Neural progenitor cell (in vitro differentiated cells): ENCODE results near the gene CD37. TPM values are rescaled to one million over a fixed set of nuclear protein-coding genes. Genes with fewer than 3 reads are reported as not detected.

Source experiments
- DNase-seq: peaks from one replicate; pipeline ENCODE4 v3.0.0-alpha.2; 2016; ENCODE audit warnings: low spot score
- H2AFZ ChIP-seq: fragments of 200-600 bp; sonication (generic); replicated peaks from 2 replicates; pipeline ENCODE4 v1.6.1; 2016; ENCODE audit warnings: antibody characterized with exemption
- H3F3A ChIP-seq: fragments of 200-600 bp; sonication (generic); 2 replicates; pipeline ENCODE4 v1.6.1; 2016; ENCODE audit warnings: antibody characterized with exemption, low read depth
- H3K27ac ChIP-seq: fragments of 200-600 bp; sonication (generic); 2 replicates; pipeline ENCODE4 v1.5.1; 2016; ENCODE audit warnings: mild to moderate bottlenecking
- H3K27me3 ChIP-seq: fragments of 200-600 bp; sonication (generic); 2 replicates; pipeline ENCODE4 v1.6.1; 2016; ENCODE audit warnings: mild to moderate bottlenecking, moderate library complexity
- H3K36me3 ChIP-seq: fragments of 200-600 bp; sonication (generic); 2 replicates; pipeline ENCODE4 v1.5.1; 2016
- H3K4me1 ChIP-seq: fragments of 200-600 bp; sonication (generic); 2 replicates; pipeline ENCODE4 v1.6.1; 2016; ENCODE audit warnings: mixed run types
- H3K4me2 ChIP-seq: fragments of 200-600 bp; sonication (generic); 2 replicates; pipeline ENCODE4 v1.6.1; 2016
- H3K4me3 ChIP-seq: fragments of 200-600 bp; sonication (generic); 2 replicates; pipeline ENCODE4 v1.5.1; 2016
- H3K79me2 ChIP-seq: fragments of 200-600 bp; sonication (generic); 2 replicates; pipeline ENCODE4 v1.6.1; 2016; ENCODE audit warnings: low read depth
- H3K9ac ChIP-seq: fragments of 200-600 bp; sonication (generic); 2 replicates; pipeline ENCODE4 v1.6.1; 2016
- H3K9me3 ChIP-seq: fragments of 200-600 bp; sonication (generic); 2 replicates; pipeline ENCODE4 v1.5.1; 2016; ENCODE audit warnings: low read depth
- H4K20me1 ChIP-seq: fragments of 200-600 bp; sonication (generic); 2 replicates; pipeline ENCODE4 v1.6.1; 2016; ENCODE audit warnings: low read depth
- H3K27ac Mint-ChIP-seq: 3 replicates; pipeline ENCODE4 v1.8.0; 2021; ENCODE audit warnings: mixed read lengths
- H3K27me3 Mint-ChIP-seq: 2 replicates; pipeline ENCODE4 v1.8.0; 2022; ENCODE audit warnings: low read depth, mild to moderate bottlenecking, inconsistent platforms, moderate library complexity, mixed read lengths; ENCODE audit not compliant: insufficient read depth
- H3K36me3 Mint-ChIP-seq: 3 replicates; pipeline ENCODE4 v1.8.0; 2021; ENCODE audit warnings: mixed read lengths
- H3K4me1 Mint-ChIP-seq: 3 replicates; pipeline ENCODE4 v1.8.0; 2021; ENCODE audit warnings: mixed read lengths
- H3K4me3 Mint-ChIP-seq: 3 replicates; pipeline ENCODE4 v1.8.0; 2021; ENCODE audit warnings: mild to moderate bottlenecking, moderate library complexity, mixed read lengths
- H3K9me3 Mint-ChIP-seq: 3 replicates; pipeline ENCODE4 v1.8.0; 2020; ENCODE audit warnings: mixed read lengths
- CTCF ChIP-seq: fragments of 200-600 bp; sonication (generic); IDR thresholded peaks from 2 replicates; pipeline ENCODE4 v1.5.1; 2017; ENCODE audit warnings: antibody characterized with exemption, mild to moderate bottlenecking
- EZH2 ChIP-seq: fragments of 200-600 bp; sonication (generic); IDR thresholded peaks from 2 replicates; pipeline ENCODE4 v1.6.1; 2017; ENCODE audit warnings: antibody characterized with exemption, mild to moderate bottlenecking, moderate library complexity
- EZH2phosphoT487 ChIP-seq: fragments of 200-600 bp; sonication (generic); IDR thresholded peaks from 2 replicates; pipeline ENCODE4 v1.6.1; 2017; ENCODE audit warnings: antibody characterized with exemption
- microRNA-seq: library from miRNA; unstranded; fragments of <30 nt; microRNA quantifications from one replicate; pipeline ENCODE4, GENCODE V29; 2016
- small RNA-seq: library from RNA; depleted of rRNA; stranded (forward); fragments of <200 nt; gene quantifications from one replicate; pipeline ENCODE3, GENCODE V24; 2015
- total RNA-seq: library from RNA; depleted of rRNA; stranded (reverse); fragments of >200 nt; gene quantifications from 2 replicates; pipeline ENCODE4 v1.2.3, GENCODE V29; 2015; ENCODE audit warnings: low replicate concordance

Gene CD37
- total RNA-seq, 1 donor from 2014 or later: not detected

GRCh38 chr19:49383599-49383998 is 48.4 kb downstream of the CD37 start:
- Histone ChIP-seq H3K9me3 (peaks cover 3% of the 10 kb centered on the region), H3K4me1 (no peaks in the 10 kb centered on the region), H3K36me3 (no peaks in the 10 kb centered on the region), H2AFZ (no peak overlapping the region), H3K4me2 (no peak overlapping the region), H3F3A (no peaks in the 10 kb centered on the region), H3K9ac (no peak overlapping the region), H3K27me3 (no peaks in the 10 kb centered on the region), H3K27ac (no peak overlapping the region), H3K79me2 (no peaks in the 10 kb centered on the region), H4K20me1 (no peaks in the 10 kb centered on the region), H3K4me3 (no peak overlapping the region)
- Mint-ChIP-seq H3K27ac (no peak overlapping the region), H3K4me1 (no peaks in the 10 kb centered on the region), H3K36me3 (peaks cover 2% of the 10 kb centered on the region), H3K9me3 (peaks cover 24% of the 10 kb centered on the region), H3K4me3 (no peak overlapping the region), H3K27me3 (peaks cover 14% of the 10 kb centered on the region)
- no peak for DNase-seq
- TF ChIP-seq EZH2 (no peak), CTCF (no peak), EZH2phosphoT487 (no peak)

GRCh38 chr19:49387936-49388372 is 52.7 kb downstream of the CD37 start, which contains the start of gene KASH5:
Gene KASH5, plus strand, starts transcription at chr19:49388249. Its CDS starts 2,635 bp downstream, at chr19:49390884.
- H3K36me3 ChIP-seq: no peaks in the 10 kb centered on the region
- TF ChIP-seq EZH2 (no peak), EZH2phosphoT487 (no peak), CTCF (no peak)
- H2AFZ ChIP-seq: no peak within 1 kb of the TSS
- Mint-ChIP-seq H3K4me1 (peaks cover 4% of the 10 kb centered on the region), H3K9me3 (peaks cover 10% of the 10 kb centered on the region), H3K4me3 (peak within 1 kb of the TSS; percentile 27), H3K36me3 (peaks cover 2% of the 10 kb centered on the region), H3K27me3 (peaks cover 14% of the 10 kb centered on the region), H3K27ac (peak within 1 kb of the TSS; percentile 43)
- no peak within 1 kb of the TSS for H3K27ac ChIP-seq
- H3K27me3 ChIP-seq: no peaks in the 10 kb centered on the region
- H3K4me2 ChIP-seq: no peak within 1 kb of the TSS
- H3K9ac ChIP-seq: no peak within 1 kb of the TSS
- no peak within 1 kb of the TSS for H3K4me3 ChIP-seq
- no peak for DNase-seq
- no peaks in the 10 kb centered on the region for H3K4me1 ChIP-seq
- peaks cover 16% of the 10 kb centered on the region for H3F3A ChIP-seq
- no peaks in the 10 kb centered on the region for H3K9me3 ChIP-seq
- H4K20me1 ChIP-seq: no peaks in the 10 kb centered on the region
- no peaks in the 10 kb centered on the region for H3K79me2 ChIP-seq

- no peak for DNase-seq
- H4K20me1 ChIP-seq: no peaks in the 10 kb centered on the region
- H3K4me3 ChIP-seq: no peak overlapping the region
- Mint-ChIP-seq H3K27me3 (peaks cover 16% of the 10 kb centered on the region), H3K36me3 (peaks cover 2% of the 10 kb centered on the region), H3K4me3 (no peak overlapping the region), H3K9me3 (peaks cover 3% of the 10 kb centered on the region), H3K4me1 (peaks cover 8% of the 10 kb centered on the region), H3K27ac (no peak overlapping the region)
- H3K36me3 ChIP-seq: no peaks in the 10 kb centered on the region
- H3F3A ChIP-seq: peaks cover 16% of the 10 kb centered on the region
- no peak overlapping the region for H3K9ac ChIP-seq
- H3K4me1 ChIP-seq: peaks cover 5% of the 10 kb centered on the region
- no peak overlapping the region for H3K27ac ChIP-seq
- no peaks in the 10 kb centered on the region for H3K79me2 ChIP-seq
- H3K9me3 ChIP-seq: no peaks in the 10 kb centered on the region
- H3K4me2 ChIP-seq: no peak overlapping the region
- no peak overlapping the region for H2AFZ ChIP-seq
- H3K27me3 ChIP-seq: no peaks in the 10 kb centered on the region
- TF ChIP-seq EZH2phosphoT487 (no peak), EZH2 (no peak), CTCF (no peak)
These were observed 54.2 kb downstream of the CD37 start for GRCh38 chr19:49389406-49389805.

Small RNAs within 50 kb of the gene (microRNA-seq; reads per million reads assigned to microRNA genes)
- gene MIR4324: not detected

Small RNAs within 50 kb of the gene (small RNA-seq; reads per million reads assigned to genes)
- gene MIR4324: not detected

Other genes with a start within 250 kb of the CD37 start
- gene SNRNP70, start 250.0 kb upstream of the CD37 start, total RNA-seq: 162 and 365 TPM in 2 replicates
- gene LIN7B, start 221.0 kb upstream of the CD37 start, total RNA-seq: 9.2 and 9.7 TPM in 2 replicates
- 1.7 TPM in 1 of 2 replicates, not detected in the other for gene C19orf73, start 216.3 kb upstream of the CD37 start, total RNA-seq
- gene PPFIA3, start 215.9 kb upstream of the CD37 start, total RNA-seq: 1.8 and 12.0 TPM in 2 replicates
- 0.31 TPM in 1 of 2 replicates, not detected in the other for gene HRC, start 180.0 kb upstream of the CD37 start, total RNA-seq
- 3.1 and 11.2 TPM in 2 replicates for gene TRPM4, start 177.6 kb upstream of the CD37 start, total RNA-seq
- 2.9 and 5.0 TPM in 2 replicates for gene SLC6A16, start 10.2 kb upstream of the CD37 start, total RNA-seq
- gene TEAD2, start 27.0 kb downstream of the CD37 start, total RNA-seq: 125 and 193 TPM in 2 replicates
- gene DKKL1, start 28.5 kb downstream of the CD37 start, total RNA-seq: 3.0 and 5.6 TPM in 2 replicates
- gene KASH5, start 52.8 kb downstream of the CD37 start, total RNA-seq: 0.59 TPM in 1 of 2 replicates, not detected in the other
- not detected in 2 replicates for gene PTH2, start 88.0 kb downstream of the CD37 start, total RNA-seq
- gene GFY, start 90.0 kb downstream of the CD37 start, total RNA-seq: 0.09 TPM in 1 of 2 replicates, not detected in the other
- 1.4 TPM in 2 replicates for gene SLC17A7, start 106.1 kb downstream of the CD37 start, total RNA-seq
- 133 and 168 TPM in 2 replicates for gene PIH1D1, start 116.4 kb downstream of the CD37 start, total RNA-seq
- 14.7 and 77.6 TPM in 2 replicates for gene ALDH16A1, start 117.8 kb downstream of the CD37 start, total RNA-seq
- gene FLT3LG, start 138.8 kb downstream of the CD37 start, total RNA-seq: 0.24 and 0.96 TPM in 2 replicates
- gene RPL13A, start 152.2 kb downstream of the CD37 start, total RNA-seq: 2,053 and 3,348 TPM in 2 replicates
- 5,448 and 6,772 TPM in 2 replicates for gene RPS11, start 161.0 kb downstream of the CD37 start, total RNA-seq
- 10.0 and 30.8 TPM in 2 replicates for gene FCGRT, start 177.3 kb downstream of the CD37 start, total RNA-seq
- 4.2 and 4.5 TPM in 2 replicates for gene RCN3, start 192.6 kb downstream of the CD37 start, total RNA-seq
- gene NOSIP, start 245.2 kb downstream of the CD37 start, total RNA-seq: 26.2 and 68.3 TPM in 2 replicates
- gene PRRG2, start 245.9 kb downstream of the CD37 start, total RNA-seq: 0.09 and 0.68 TPM in 2 replicates